Measurements from ENCODE around the gene MED13L.

The MED13L gene

DNA sequence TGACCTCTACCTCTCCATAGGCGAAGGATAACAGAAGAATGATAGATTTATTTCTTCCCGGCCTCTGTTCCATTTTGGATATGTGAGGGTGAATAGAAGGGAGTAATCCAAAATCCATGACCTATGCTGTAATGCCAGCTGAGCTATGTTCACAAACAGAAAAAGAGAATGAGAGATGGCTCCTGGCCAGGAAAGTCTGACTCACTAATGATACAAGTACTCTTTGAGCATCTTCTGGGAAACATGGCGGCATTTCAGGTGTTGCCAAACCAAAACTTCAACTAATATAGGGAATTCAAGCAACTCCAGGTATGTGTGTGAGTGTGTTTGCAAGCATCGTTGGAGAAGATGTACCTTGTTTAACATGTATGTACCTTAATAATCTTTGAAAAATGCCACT lies 55.1 kb downstream of the MED13L start:
- peaks cover 12% of the 10 kb centered on the region for H3K4me1 ChIP-seq
- no peak overlapping the region for H3K4me3 ChIP-seq (ENCODE audit: low read depth, low read length)
- H3K9me3 ChIP-seq: no peaks in the 10 kb centered on the region
- no peaks in the 10 kb centered on the region; the same call in 1 of the 2 replicates for H3K36me3 ChIP-seq
- peak; percentile 38 for DNase-seq
- no peaks in the 10 kb centered on the region for H3K27me3 ChIP-seq
- TF ChIP-seq, protein P1, sequence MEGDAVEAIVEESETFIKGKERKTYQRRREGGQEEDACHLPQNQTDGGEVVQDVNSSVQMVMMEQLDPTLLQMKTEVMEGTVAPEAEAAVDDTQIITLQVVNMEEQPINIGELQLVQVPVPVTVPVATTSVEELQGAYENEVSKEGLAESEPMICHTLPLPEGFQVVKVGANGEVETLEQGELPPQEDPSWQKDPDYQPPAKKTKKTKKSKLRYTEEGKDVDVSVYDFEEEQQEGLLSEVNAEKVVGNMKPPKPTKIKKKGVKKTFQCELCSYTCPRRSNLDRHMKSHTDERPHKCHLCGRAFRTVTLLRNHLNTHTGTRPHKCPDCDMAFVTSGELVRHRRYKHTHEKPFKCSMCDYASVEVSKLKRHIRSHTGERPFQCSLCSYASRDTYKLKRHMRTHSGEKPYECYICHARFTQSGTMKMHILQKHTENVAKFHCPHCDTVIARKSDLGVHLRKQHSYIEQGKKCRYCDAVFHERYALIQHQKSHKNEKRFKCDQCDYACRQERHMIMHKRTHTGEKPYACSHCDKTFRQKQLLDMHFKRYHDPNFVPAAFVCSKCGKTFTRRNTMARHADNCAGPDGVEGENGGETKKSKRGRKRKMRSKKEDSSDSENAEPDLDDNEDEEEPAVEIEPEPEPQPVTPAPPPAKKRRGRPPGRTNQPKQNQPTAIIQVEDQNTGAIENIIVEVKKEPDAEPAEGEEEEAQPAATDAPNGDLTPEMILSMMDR (IDR thresholded peaks at IDR 0.05; ENCODE audit: low read depth, low read length): no peak

DNA sequence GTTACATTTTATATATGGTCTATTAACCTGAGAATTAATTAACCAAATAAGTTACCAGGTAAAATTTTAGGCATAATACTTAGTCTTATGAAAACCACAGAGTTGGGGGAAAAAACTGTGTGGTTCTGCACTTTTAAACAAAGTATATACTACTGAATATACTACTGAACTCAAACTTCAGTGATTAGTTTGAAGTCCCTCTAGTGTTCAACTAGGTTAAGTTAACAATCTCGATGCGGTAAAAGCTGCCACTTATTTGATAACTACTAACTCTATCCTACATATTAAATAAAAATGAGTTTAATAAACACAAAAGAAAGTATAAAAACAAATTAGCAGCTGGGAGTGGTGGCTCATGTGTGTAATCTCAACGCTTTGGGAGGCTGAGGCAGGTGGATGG lies 56.7 kb downstream of the MED13L start:
- no peak for DNase-seq
- H3K27me3 ChIP-seq: no peaks in the 10 kb centered on the region
- TF ChIP-seq, protein P1 (IDR thresholded peaks at IDR 0.05; ENCODE audit: low read depth, low read length): no peak
- H3K4me3 ChIP-seq (ENCODE audit: low read depth, low read length): no peak overlapping the region
- H3K9me3 ChIP-seq: no peaks in the 10 kb centered on the region
- peaks cover 12% of the 10 kb centered on the region for H3K4me1 ChIP-seq
- no peaks in the 10 kb centered on the region; the same call in 1 of the 2 replicates for H3K36me3 ChIP-seq

DNA sequence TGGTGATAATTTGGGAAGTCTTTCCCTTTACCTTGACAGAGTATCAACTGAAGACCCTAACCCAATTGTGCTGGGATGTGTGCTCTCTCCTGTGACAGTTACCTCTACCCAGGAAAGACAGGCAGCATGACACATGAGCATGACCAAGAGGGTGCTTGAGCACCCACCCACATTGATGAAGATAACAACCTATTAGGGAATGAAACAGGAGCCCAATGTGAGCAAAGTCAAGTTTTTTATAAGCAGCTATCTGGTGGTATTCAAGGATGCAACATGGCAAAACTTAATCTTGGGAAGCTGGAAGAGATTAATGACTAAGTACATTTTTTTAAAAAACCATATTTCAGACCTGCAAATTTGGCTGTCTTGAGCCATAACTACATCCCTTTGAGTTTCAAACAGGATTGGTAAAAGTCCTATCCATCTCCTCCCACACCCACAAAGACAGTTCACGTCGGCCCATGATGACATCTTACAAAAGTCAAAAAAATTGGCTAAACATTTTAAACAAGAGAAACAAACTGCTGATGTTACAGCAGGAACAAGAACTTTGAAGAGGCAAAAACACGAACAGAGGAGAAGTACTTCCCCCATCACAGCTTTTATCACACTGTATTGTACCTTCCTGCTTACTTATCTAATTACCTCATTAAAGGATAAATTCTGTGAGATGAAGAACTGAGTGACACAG lies 60.3 kb downstream of the MED13L start:
- no peak for DNase-seq
- H3K9me3 ChIP-seq: no peaks in the 10 kb centered on the region
- H3K27me3 ChIP-seq: no peaks in the 10 kb centered on the region
- peaks cover 7% of the 10 kb centered on the region for H3K4me1 ChIP-seq
- H3K36me3 ChIP-seq: no peaks in the 10 kb centered on the region
- no peak overlapping the region for H3K4me3 ChIP-seq (ENCODE audit: low read depth, low read length)
- TF ChIP-seq, protein P1 (IDR thresholded peaks at IDR 0.05; ENCODE audit: low read depth, low read length): no peak

- Histone ChIP-seq H3K4me3 (ENCODE audit: low read depth, low read length) (no peak overlapping the region), H3K36me3 (no peaks in the 10 kb centered on the region), H3K4me1 (peaks cover 5% of the 10 kb centered on the region), H3K27me3 (no peaks in the 10 kb centered on the region), H3K9me3 (no peaks in the 10 kb centered on the region)
- DNase-seq: no peak
- TF ChIP-seq, protein P1 (IDR thresholded peaks at IDR 0.05; ENCODE audit: low read depth, low read length): no peak
These were observed 61.3 kb downstream of the MED13L start for GRCh38 chr12:116216022-116216756.

DNA sequence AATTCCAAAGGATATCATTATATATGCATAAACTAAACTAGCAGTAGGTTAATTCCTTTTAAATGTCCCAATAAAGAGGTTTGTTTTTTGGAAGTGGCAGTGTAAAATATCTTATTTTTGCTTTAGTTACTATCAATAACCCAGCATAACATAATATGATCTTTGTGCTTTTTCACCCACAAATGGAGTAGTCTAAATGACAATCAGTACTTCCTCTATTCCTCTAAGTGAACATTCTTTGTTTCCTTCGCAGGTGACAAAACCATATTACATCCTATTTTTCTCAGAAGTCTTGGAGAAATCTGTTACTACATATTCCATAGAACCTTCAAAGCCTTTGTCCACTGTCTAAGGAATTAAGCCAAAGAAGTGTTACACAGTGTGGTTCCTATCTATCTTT lies 62.5 kb downstream of the MED13L start:
- no peaks in the 10 kb centered on the region for H3K36me3 ChIP-seq
- DNase-seq: no peak
- H3K4me1 ChIP-seq: peaks cover 5% of the 10 kb centered on the region
- H3K9me3 ChIP-seq: no peaks in the 10 kb centered on the region
- H3K4me3 ChIP-seq (ENCODE audit: low read depth, low read length): no peak overlapping the region
- TF ChIP-seq, protein P1 (IDR thresholded peaks at IDR 0.05; ENCODE audit: low read depth, low read length): no peak
- H3K27me3 ChIP-seq: no peaks in the 10 kb centered on the region

Measured in BE2C (cell line).